A673 (cell line): ENCODE measurements around the gene COL11A2. TPM values are rescaled to one million over a fixed set of nuclear protein-coding genes. Genes with fewer than 3 reads are reported as not detected.

Source experiments
- BruUV-seq: library from RNA; stranded (reverse); fragments of 400-500 nt; replicated peaks from 2 replicates; lab custom pipeline; 2021; lab: Mats Ljungman, UMichigan
- CTCF ChIA-PET: fragments of 300-600 bp; sonication (Branson Sonifier 250); formaldehyde crosslinking; loops from one replicate; lab custom pipeline; 2022; ENCODE audit warnings: antibody characterized with exemption; lab: Charles Lee
- POLR2A ChIA-PET: fragments of 300-600 bp; sonication (Branson Sonifier 250); formaldehyde crosslinking; loops from one replicate; lab custom pipeline; 2022; ENCODE audit warnings: antibody characterized with exemption; ENCODE audit not compliant: low non-redundant PET; lab: Charles Lee
- DNase-seq: peaks from one replicate; pipeline ENCODE4 v3.0.0-alpha.2; 2015; ENCODE audit warnings: low spot score
- H3K27ac ChIP-seq: fragments of 200-600 bp; sonication (generic); 2 replicates; pipeline ENCODE4 v1.5.1; 2016; ENCODE audit warnings: mixed run types, low read depth, mild to moderate bottlenecking, mixed read lengths, antibody characterized with exemption, low read length; ENCODE audit not compliant: poor library complexity, severe bottlenecking
- H3K27me3 ChIP-seq: fragments of 200-600 bp; sonication (generic); replicated peaks from 2 replicates; pipeline ENCODE4 v1.6.1; 2017; ENCODE audit warnings: mixed run types, low read depth, mild to moderate bottlenecking, mixed read lengths, antibody characterized with exemption, low read length; ENCODE audit not compliant: insufficient read depth, poor library complexity
- H3K36me3 ChIP-seq: fragments of 200-600 bp; sonication (generic); 2 replicates; pipeline ENCODE4 v1.6.1; 2016; ENCODE audit warnings: mixed run types, mild to moderate bottlenecking, mixed read lengths, antibody characterized with exemption, low read length; ENCODE audit not compliant: insufficient read depth, poor library complexity, severe bottlenecking
- H3K4me1 ChIP-seq: fragments of 200-600 bp; sonication (generic); 2 replicates; pipeline ENCODE4 v1.6.1; 2017; ENCODE audit warnings: mixed run types, mild to moderate bottlenecking, mixed read lengths, antibody characterized with exemption, low read length; ENCODE audit not compliant: insufficient read depth, poor library complexity, severe bottlenecking
- H3K4me3 ChIP-seq: fragments of 200-600 bp; sonication (generic); 2 replicates; pipeline ENCODE4 v1.5.1; 2016; ENCODE audit warnings: low read depth, mixed run types, mild to moderate bottlenecking, mixed read lengths, low read length; ENCODE audit not compliant: poor library complexity, severe bottlenecking
- H3K9me3 ChIP-seq: fragments of 200-600 bp; sonication (generic); 2 replicates; pipeline ENCODE4 v1.6.1; 2016; ENCODE audit warnings: mixed run types, low read depth, mild to moderate bottlenecking, mixed read lengths, antibody characterized with exemption, low read length; ENCODE audit not compliant: poor library complexity, severe bottlenecking
- CTCF ChIP-seq: fragments of 300-800, 200-600 bp; sonication (generic); conservative IDR thresholded peaks from 2 replicates; pipeline ENCODE4 v1.5.1; 2017; ENCODE audit warnings: low read depth, mild to moderate bottlenecking, antibody characterized with exemption, low read length, moderate library complexity, mixed read lengths
- EZH2 ChIP-seq: fragments of 200-600 bp; sonication (generic); IDR thresholded peaks from 2 replicates; pipeline ENCODE4 v1.6.1; 2017; ENCODE audit warnings: borderline replicate concordance, low read depth, mild to moderate bottlenecking, mixed read lengths, antibody characterized with exemption, low read length; ENCODE audit not compliant: poor library complexity, severe bottlenecking
- intact Hi-C: fragments of 100-400 bp; cut with micrococcal nuclease; formaldehyde crosslinking; loops from one replicate; pipeline ENCODE4 v1.10.0; 2022; ENCODE audit not compliant: unreplicated experiment
- total RNA-seq: library from RNA; stranded (reverse); gene quantifications from 2 replicates; pipeline ENCODE4 v1.2.3, GENCODE V29; 2021

COL11A2 gene
- total RNA-seq, 1 experiment from 2014 or later = 1.6 TPM

DNA sequence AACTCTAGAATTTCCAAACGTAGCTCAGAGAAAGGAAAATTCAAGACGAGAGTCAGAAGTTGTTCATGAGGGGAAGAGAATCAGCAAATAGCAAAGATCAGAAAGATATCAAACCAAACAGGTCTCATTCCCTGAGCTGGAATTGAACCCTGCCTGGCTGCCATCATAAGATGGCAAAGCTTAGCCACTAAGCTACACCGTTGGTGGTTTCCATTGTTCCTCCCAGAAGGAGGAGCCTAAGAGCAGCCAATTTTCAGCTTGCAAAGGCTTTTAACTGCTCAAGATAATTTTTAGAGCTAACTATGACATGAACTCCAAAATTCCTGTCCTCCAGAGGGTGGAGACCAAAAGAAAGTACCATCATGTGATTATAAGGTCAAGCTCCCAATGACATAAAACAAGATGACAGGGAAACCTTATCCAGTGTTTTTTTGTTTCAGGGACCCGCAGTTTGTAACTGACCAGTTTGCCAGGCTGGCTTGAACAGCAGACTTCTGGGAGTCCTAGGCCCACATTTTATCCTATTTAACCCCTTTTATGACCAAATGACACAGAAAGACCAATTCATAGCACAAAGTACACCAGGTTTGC is 55.9 kb downstream of the COL11A2 start:
- no TSS peak for BruUV-seq
- intact Hi-C loops = no loop called here
- H3K4me3 ChIP-seq = no peak overlapping the region
- H3K27me3 ChIP-seq = no peaks in the 10 kb centered on the region
- ChIA-PET POLR2A (no interaction called here), CTCF (interaction anchor here (0.9 kb wide), 1 partner anchor 112 kb away, joined by 4 read pairs; no protein-coding TSS in a partner anchor)
- no peaks in the 10 kb centered on the region for H3K36me3 ChIP-seq
- H3K27ac ChIP-seq = no peak overlapping the region
- TF ChIP-seq CTCF (no peak), EZH2 (no peak)
- no peak for DNase-seq
- no peaks in the 10 kb centered on the region for H3K9me3 ChIP-seq
- H3K4me1 ChIP-seq = no peaks in the 10 kb centered on the region

DNA sequence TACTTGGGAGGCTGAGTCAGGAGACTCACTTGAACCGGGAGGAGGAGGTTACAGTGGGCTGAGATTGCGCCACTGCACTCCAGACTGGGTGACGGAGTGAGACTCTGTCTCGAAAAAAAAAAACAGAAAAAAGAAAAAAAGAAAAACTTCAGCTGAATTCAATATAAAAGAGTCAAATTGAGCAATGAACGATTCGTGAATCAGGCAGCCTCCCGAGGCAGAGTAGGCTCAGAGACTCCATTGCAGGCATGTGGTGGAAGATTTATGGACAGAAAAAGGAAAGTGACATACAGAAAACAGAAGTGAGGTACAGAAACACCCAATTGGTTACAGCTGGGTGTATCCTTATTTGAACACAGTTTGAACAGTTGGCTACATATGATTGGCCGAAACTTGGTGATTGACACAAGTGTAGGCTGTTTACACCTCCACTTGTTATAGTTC is 60.2 kb downstream of the COL11A2 start:
- no peak for DNase-seq
- Histone ChIP-seq H3K27me3 (no peaks in the 10 kb centered on the region), H3K36me3 (no peaks in the 10 kb centered on the region), H3K9me3 (no peaks in the 10 kb centered on the region), H3K27ac (no peak overlapping the region), H3K4me1 (no peaks in the 10 kb centered on the region), H3K4me3 (no peak overlapping the region)
- intact Hi-C loops = no loop called here
- no TSS peak for BruUV-seq
- POLR2A ChIA-PET = no interaction called here
- TF ChIP-seq CTCF = no peak
- TF ChIP-seq EZH2 = no peak
- CTCF ChIA-PET = no interaction called here

GRCh38 chr6:33128318-33128717 is 63.9 kb downstream of the COL11A2 start:
- Histone ChIP-seq H3K27ac (no peak overlapping the region), H3K4me3 (no peak overlapping the region), H3K9me3 (peaks cover 12% of the 10 kb centered on the region), H3K4me1 (no peaks in the 10 kb centered on the region), H3K27me3 (no peaks in the 10 kb centered on the region), H3K36me3 (no peaks in the 10 kb centered on the region)
- no TSS peak for BruUV-seq
- CTCF ChIA-PET = no interaction called here
- no peak for DNase-seq
- intact Hi-C loops = no loop called here
- TF ChIP-seq EZH2 = no peak
- no peak for TF ChIP-seq CTCF
- POLR2A ChIA-PET = no interaction called here
